IMR-90 (cell line): ENCODE results near the gene HNRNPLL. TPM values are rescaled to one million over a fixed set of nuclear protein-coding genes. Genes with fewer than 3 reads are reported as not detected.

ENCODE experiments used
- ATAC-seq: fragments of 200-7000 bp; cut with Tn5 transposase; 2 replicates; pipeline ENCODE4 v1.9.1; 2020; ENCODE audit warnings: low read depth, mild to moderate bottlenecking, moderate library complexity
- BruUV-seq: library from RNA; stranded (reverse); fragments of 400-500 nt; replicated peaks from 2 replicates; lab custom pipeline; 2021; lab: Mats Ljungman, UMichigan
- CTCF ChIA-PET: fragments of 300-600 bp; formaldehyde crosslinking; extraction: SDS; loops from one replicate; lab custom pipeline; 2021; ENCODE audit warnings: antibody characterized with exemption; lab: Yijun Ruan, JAX
- POLR2A ChIA-PET: fragments of 300-600 bp; sonication (Branson Sonifier 250); formaldehyde crosslinking; loops from one replicate; lab custom pipeline; 2022; ENCODE audit warnings: antibody characterized with exemption; ENCODE audit not compliant: unreplicated experiment; lab: Charles Lee
- DNase-seq: peaks from one replicate; pipeline ENCODE4 v3.0.0; 2013
- H2AFZ ChIP-seq: replicated peaks from 2 replicates; pipeline ENCODE3; 2013; ENCODE audit warnings: low read length, mild to moderate bottlenecking; ENCODE audit not compliant: poor library complexity
- H2AK5ac ChIP-seq: 2 replicates; pipeline ENCODE4 v1.6.1; 2013; ENCODE audit warnings: low read depth, low read length, inconsistent platforms
- H2AK9ac ChIP-seq: replicated peaks from 2 replicates; pipeline ENCODE3; 2013; ENCODE audit warnings: mild to moderate bottlenecking, low read depth, low read length, moderate library complexity; ENCODE audit not compliant: poor library complexity
- H2BK120ac ChIP-seq: 2 replicates; pipeline ENCODE4 v1.6.1; 2013; ENCODE audit warnings: low read depth, low read length, inconsistent platforms
- H2BK15ac ChIP-seq: 3 replicates; pipeline ENCODE4 v1.6.1; 2013; ENCODE audit warnings: low read depth, low read length, inconsistent platforms
- H2BK20ac ChIP-seq: 2 replicates; pipeline ENCODE4 v1.6.1; 2013; ENCODE audit warnings: low read depth, mild to moderate bottlenecking, inconsistent platforms, low read length, moderate library complexity
- H2BK5ac ChIP-seq: 2 replicates; pipeline ENCODE4 v1.6.1; 2013; ENCODE audit warnings: mild to moderate bottlenecking, low read depth, low read length, inconsistent platforms; ENCODE audit not compliant: poor library complexity, severe bottlenecking
- H3K14ac ChIP-seq: replicated peaks from 2 replicates; pipeline ENCODE4 v1.6.1; 2013; ENCODE audit warnings: low read depth, low read length, inconsistent platforms
- H3K18ac ChIP-seq: 2 replicates; pipeline ENCODE4 v1.6.1; 2013; ENCODE audit warnings: low read depth, low read length, control low read depth
- H3K23ac ChIP-seq: 2 replicates; pipeline ENCODE4 v1.6.1; 2013; ENCODE audit warnings: low read depth, low read length, inconsistent platforms
- H3K27ac ChIP-seq: 2 replicates; pipeline ENCODE4 v1.5.1; 2013; ENCODE audit warnings: mild to moderate bottlenecking, control low read depth, low read length; ENCODE audit not compliant: insufficient read depth
- H3K27me3 ChIP-seq: 2 replicates; pipeline ENCODE4 v1.6.1; 2013; ENCODE audit warnings: low read length; ENCODE audit not compliant: control insufficient read depth, insufficient read depth
- H3K36me3 ChIP-seq: 2 replicates; pipeline ENCODE4 v1.6.1; 2013; ENCODE audit warnings: low read length, mixed read lengths; ENCODE audit not compliant: control insufficient read depth, insufficient read depth
- H3K4ac ChIP-seq: 2 replicates; pipeline ENCODE4 v1.6.1; 2013; ENCODE audit warnings: low read depth, low read length, inconsistent platforms
- H3K4me1 ChIP-seq: 2 replicates; pipeline ENCODE4 v1.6.1; 2013; ENCODE audit warnings: low read length, mixed read lengths; ENCODE audit not compliant: control insufficient read depth, insufficient read depth
- H3K4me2 ChIP-seq: 2 replicates; pipeline ENCODE4 v1.6.1; 2013; ENCODE audit warnings: low read depth, mild to moderate bottlenecking, control low read depth, low read length, moderate library complexity
- H3K4me3 ChIP-seq: 2 replicates; pipeline ENCODE4 v1.5.1; 2013; ENCODE audit warnings: low read depth, mild to moderate bottlenecking, control low read depth, low read length, moderate library complexity; ENCODE audit not compliant: insufficient read depth
- H3K56ac ChIP-seq: 2 replicates; pipeline ENCODE4 v1.6.1; 2013; ENCODE audit warnings: low read length, inconsistent platforms; ENCODE audit not compliant: insufficient read depth; ENCODE audit errors: extremely low read depth
- H3K79me1 ChIP-seq, 2 experiments: 2 replicates each; pipeline ENCODE4 v1.6.1; 2013; ENCODE audit warnings: low read length in 2 of 2, inconsistent platforms in 1 of 2, low read depth in 1 of 2
- H3K9ac ChIP-seq: 2 replicates; pipeline ENCODE4 v1.6.1; 2013; ENCODE audit warnings: low read depth, low read length, control low read depth
- H3K9me1 ChIP-seq: 2 replicates; pipeline ENCODE4 v1.6.1; 2013; ENCODE audit warnings: low read length, inconsistent platforms; ENCODE audit not compliant: insufficient read depth
- H3K9me3 ChIP-seq: 2 replicates; pipeline ENCODE4 v1.6.1; 2013; ENCODE audit warnings: low read length; ENCODE audit not compliant: control insufficient read depth, insufficient read depth
- H4K20me1 ChIP-seq: 2 replicates; pipeline ENCODE4 v1.6.1; 2013; ENCODE audit warnings: low read length, inconsistent platforms; ENCODE audit not compliant: insufficient read depth
- H4K5ac ChIP-seq: 2 replicates; pipeline ENCODE4 v1.6.1; 2013; ENCODE audit warnings: mild to moderate bottlenecking, low read depth, low read length, control low read depth
- H4K8ac ChIP-seq, 2 experiments: 2 replicates each; pipeline ENCODE4 v1.6.1; 2013; ENCODE audit warnings: low read depth in 2 of 2, low read length in 2 of 2, control low read depth in 1 of 2, inconsistent platforms in 1 of 2
- H4K91ac ChIP-seq: 2 replicates; pipeline ENCODE4 v1.6.1; 2013; ENCODE audit warnings: low read depth, low read length, inconsistent platforms; ENCODE audit not compliant: insufficient read depth
- BHLHE40 ChIP-seq: fragments of 150-350 bp; IDR thresholded peaks from 2 replicates; pipeline ENCODE4 v1.6.1; 2016; ENCODE audit warnings: mild to moderate bottlenecking, low read depth, low read length
- CEBPB ChIP-seq: IDR thresholded peaks from 2 replicates; pipeline ENCODE4 v1.6.1; 2012; ENCODE audit warnings: low read depth, low read length, improper control_type of control experiment
- CHD1 ChIP-seq: IDR thresholded peaks from 2 replicates; pipeline ENCODE4 v1.6.1; 2012; ENCODE audit warnings: low read depth, low read length, improper control_type of control experiment
- CTCF ChIP-seq: conservative IDR thresholded peaks from 2 replicates; pipeline ENCODE4 v1.5.1; 2012; ENCODE audit warnings: mild to moderate bottlenecking, low read depth, low read length, improper control_type of control experiment
- ELK1 ChIP-seq: fragments of 150-350 bp; IDR thresholded peaks from 2 replicates; pipeline ENCODE4 v1.6.1; 2016; ENCODE audit warnings: low read depth, mild to moderate bottlenecking, low read length, moderate library complexity, borderline replicate concordance
- MAFK ChIP-seq: IDR thresholded peaks from 2 replicates; pipeline ENCODE4 v1.6.1; 2012; ENCODE audit warnings: low read depth, low read length, improper control_type of control experiment
- MAZ ChIP-seq: IDR thresholded peaks from 2 replicates; pipeline ENCODE4 v1.6.1; 2012; ENCODE audit warnings: low read depth, mild to moderate bottlenecking, low read length, improper control_type of control experiment, moderate library complexity, borderline replicate concordance
- POLR2A ChIP-seq: IDR thresholded peaks from 2 replicates; pipeline ENCODE4 v1.6.1; 2012; ENCODE audit warnings: mild to moderate bottlenecking, low read depth, low read length
- RAD21 ChIP-seq: IDR thresholded peaks from 2 replicates; pipeline ENCODE4 v1.6.1; 2012; ENCODE audit warnings: low read length, improper control_type of control experiment
- RCOR1 ChIP-seq: IDR thresholded peaks from 2 replicates; pipeline ENCODE4 v1.6.1; 2012; ENCODE audit warnings: mild to moderate bottlenecking, low read length, improper control_type of control experiment; ENCODE audit not compliant: insufficient replicate concordance
- RFX5 ChIP-seq: IDR thresholded peaks from 2 replicates; pipeline ENCODE4 v1.8.0; 2012; ENCODE audit warnings: low read depth, mild to moderate bottlenecking, low read length, moderate library complexity
- SMC3 ChIP-seq: fragments of 150-350 bp; IDR thresholded peaks from 2 replicates; pipeline ENCODE4 v1.6.1; 2016; ENCODE audit warnings: low read depth, mild to moderate bottlenecking, antibody characterized with exemption, low read length, moderate library complexity
- WGBS, 2 experiments: methylation state at CpG; one replicate each; pipeline versions ENCODE4 v1.1.5 to v1.1.7; 2013; ENCODE audit warnings: missing lambda C conversion rate in 2 of 2; ENCODE audit not compliant: insufficient read length in 1 of 2; ENCODE audit errors: extremely low coverage in 2 of 2; 5-methylcytosine and 5-hydroxymethylcytosine counted together
- dilution Hi-C: fragments of 300-500 bp; cut with HindIII; formaldehyde crosslinking; loops from one replicate; pipeline ENCODE4 v1.14.3; 2018; ENCODE audit warnings: low sequenced_read_pairs; ENCODE audit not compliant: unreplicated experiment
- in situ Hi-C: fragments of 300-500 bp; cut with MboI; formaldehyde crosslinking; loops from 3 replicates; pipeline ENCODE4 v1.14.3; 2019; ENCODE audit warnings: low sequenced_read_pairs, inconsistent platforms, mixed read lengths
- intact Hi-C: fragments of 100-400 bp; cut with micrococcal nuclease; formaldehyde crosslinking; loops from 2 replicates; pipeline ENCODE4 v1.10.0; 2022
- polyA plus RNA-seq, 3 experiments: library from polyadenylated mRNA; depleted of rRNA; stranded (reverse); fragments of >200 nt; gene quantifications; 2 replicates each; pipeline ENCODE4 v1.2.3, GENCODE V29; 2012; ENCODE audit warnings: low replicate concordance in 1 of 3
- total RNA-seq: library from RNA; depleted of rRNA; stranded (reverse); fragments of >200 nt; gene quantifications from 2 replicates; pipeline ENCODE4 v1.2.3, GENCODE V29; 2012
- TF ChIP-seq, protein P1 (sequence below): fragments of 150-350 bp; IDR thresholded peaks from 2 replicates; pipeline ENCODE4 v1.6.1; 2017; ENCODE audit warnings: mild to moderate bottlenecking, antibody characterized with exemption, low read length, low read depth

HNRNPLL gene
- total and polyA plus RNA-seq, 2 of the 4 experiments (the other 2 are of a cell fraction) = 23.7 to 53.1 TPM

DNA sequence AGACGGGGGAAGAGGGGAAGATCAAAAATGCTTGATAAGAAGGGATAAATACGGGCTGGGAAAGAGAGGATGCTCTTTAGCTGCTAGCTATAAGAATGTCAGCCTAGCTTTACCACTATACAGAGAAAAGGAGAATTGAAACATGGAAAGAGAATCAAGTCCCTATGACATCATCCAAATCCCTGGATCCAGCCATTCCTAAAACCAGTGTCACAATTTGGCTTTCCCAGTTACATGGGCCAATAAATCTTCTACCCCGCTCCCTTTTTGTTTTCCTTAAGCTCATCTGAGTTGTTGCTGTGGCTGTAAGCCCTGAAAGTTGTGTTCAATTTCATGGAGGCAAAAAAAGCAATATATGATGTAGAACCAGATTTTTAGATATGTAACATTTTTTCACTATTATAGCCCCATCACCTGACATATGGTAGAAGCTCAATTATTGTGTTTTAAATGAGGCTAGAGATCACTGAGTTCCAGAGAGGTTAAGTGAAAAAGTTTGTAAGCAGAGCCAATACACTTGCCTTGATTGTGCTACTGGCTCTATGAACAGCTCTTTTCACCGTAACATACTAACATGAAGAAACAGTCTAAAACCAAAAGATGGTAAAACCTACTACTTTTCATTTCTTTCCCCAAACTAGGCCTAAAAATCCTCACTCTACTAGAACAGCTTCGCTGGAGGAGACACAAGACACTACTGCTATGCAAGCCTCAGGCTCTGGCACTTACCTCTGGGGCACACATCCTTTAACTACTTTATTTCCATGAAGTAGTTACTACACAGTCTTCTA is 4.3 kb downstream of the HNRNPLL start:
- peaks cover 74% of the 10 kb centered on the region for H4K20me1 ChIP-seq
- H3K9me1 ChIP-seq = peaks cover 6% of the 10 kb centered on the region
- no peak overlapping the region for H2AK5ac ChIP-seq
- no peak overlapping the region for H3K56ac ChIP-seq
- no peaks in the 10 kb centered on the region for H3K27me3 ChIP-seq
- H2AFZ ChIP-seq = no peak overlapping the region
- ATAC-seq = no peak
- H3K4me3 ChIP-seq = no peak overlapping the region
- no peak overlapping the region for H2AK9ac ChIP-seq
- H3K27ac ChIP-seq = no peak overlapping the region
- H3K4me2 ChIP-seq = peak overlapping the region; percentile 95
- H3K18ac ChIP-seq = no peak overlapping the region
- H2BK15ac ChIP-seq = no peak overlapping the region
- no peak overlapping the region for H2BK5ac ChIP-seq
- peak overlapping the region; percentile 49; the same call in 1 of the 2 replicates for H3K23ac ChIP-seq
- H3K9ac ChIP-seq = no peak overlapping the region
- BruUV-seq = no TSS peak
- 67% methylated on average over 1 of the region's 5 CpGs; no CpG with 5 or more reads in 1 of the 2 experiments for WGBS, 2 experiments
- peak; percentile 34 for DNase-seq
- H4K5ac ChIP-seq = no peak overlapping the region
- ChIA-PET POLR2A (no interaction called here), CTCF (interaction anchor here (2.2 kb wide), 1 partner anchor 16 kb away, joined by 10 read pairs; no protein-coding TSS in a partner anchor)
- in situ Hi-C loops (no loop called here), dilution Hi-C loops (no loop called here), intact Hi-C loops (loop anchor here (2.0 kb wide), 1 partner anchor 14 kb away; no protein-coding TSS in a partner anchor)
- peaks cover 2% of the 10 kb centered on the region for H3K36me3 ChIP-seq
- no peak overlapping the region for H4K8ac ChIP-seq
- peaks cover 14% of the 10 kb centered on the region for H3K4me1 ChIP-seq
- H3K79me1 ChIP-seq = peaks cover 3 to 48% of the 10 kb centered on the region in 2 experiments; a peak in 2 of 4 replicates
- H4K91ac ChIP-seq = no peak overlapping the region
- no peaks in the 10 kb centered on the region for H3K9me3 ChIP-seq
- H3K4ac ChIP-seq = no peak overlapping the region
- no peak overlapping the region for H2BK120ac ChIP-seq
- no peak overlapping the region for H2BK20ac ChIP-seq
- TF ChIP-seq SMC3 (no peak), RAD21 (no peak), MAZ (no peak), CTCF (no peak), ELK1 (no peak), POLR2A (no peak), BHLHE40 (no peak), CEBPB (no peak), RCOR1 (no peak), RFX5 (no peak), MAFK (no peak), CHD1 (no peak)
- TF ChIP-seq, protein P1, sequence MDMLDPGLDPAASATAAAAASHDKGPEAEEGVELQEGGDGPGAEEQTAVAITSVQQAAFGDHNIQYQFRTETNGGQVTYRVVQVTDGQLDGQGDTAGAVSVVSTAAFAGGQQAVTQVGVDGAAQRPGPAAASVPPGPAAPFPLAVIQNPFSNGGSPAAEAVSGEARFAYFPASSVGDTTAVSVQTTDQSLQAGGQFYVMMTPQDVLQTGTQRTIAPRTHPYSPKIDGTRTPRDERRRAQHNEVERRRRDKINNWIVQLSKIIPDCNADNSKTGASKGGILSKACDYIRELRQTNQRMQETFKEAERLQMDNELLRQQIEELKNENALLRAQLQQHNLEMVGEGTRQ = no peak
- no peak overlapping the region for H3K14ac ChIP-seq
